ENCODE data around the gene PRKG1.
"Not testable (repeated sequence)": the region's sequence is repeated elsewhere in the genome, so short reads cannot be mapped to it uniquely, and the experiment has no call there.

The PRKG1 gene

DNA sequence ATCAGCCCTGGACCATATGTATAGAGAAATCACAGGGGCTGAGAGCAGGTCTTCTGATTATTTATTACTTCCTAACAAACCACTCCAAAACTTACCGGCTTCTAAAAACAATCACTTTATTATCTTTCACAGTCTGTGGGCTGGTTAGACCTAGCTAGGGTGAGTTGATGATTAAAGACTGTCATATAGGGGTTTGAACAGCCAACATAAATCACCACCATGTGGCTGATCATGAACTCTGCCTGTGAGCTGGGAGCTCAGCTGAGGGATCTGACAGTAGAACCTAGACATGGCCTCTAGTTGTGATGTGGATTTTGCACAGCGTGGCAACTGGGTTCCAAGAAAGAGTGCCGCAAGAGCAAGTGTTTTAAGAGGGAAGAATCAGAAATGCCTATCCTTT, 319.8 kb downstream of the PRKG1 start:
- no peak for DNase-seq

DNA sequence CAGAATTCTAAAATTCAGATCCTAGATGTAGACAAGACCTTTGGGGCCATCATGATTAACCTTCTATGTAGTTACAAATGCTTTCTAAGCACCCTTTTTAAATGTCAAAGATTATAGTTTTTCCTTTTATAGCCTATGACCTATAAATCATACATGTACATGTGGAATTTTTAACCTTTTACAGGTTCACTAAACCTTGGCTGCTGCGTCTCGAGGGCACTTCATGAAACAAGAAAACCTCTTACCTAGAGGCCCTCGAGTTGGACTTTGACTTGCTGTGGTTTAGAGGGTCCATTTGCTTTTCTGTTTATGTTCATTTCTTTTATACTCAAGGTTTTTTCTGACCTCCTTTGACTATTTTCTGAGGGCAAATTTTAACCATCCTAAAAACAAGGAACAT, 323.0 kb downstream of the PRKG1 start:
- no peak for DNase-seq

DNA sequence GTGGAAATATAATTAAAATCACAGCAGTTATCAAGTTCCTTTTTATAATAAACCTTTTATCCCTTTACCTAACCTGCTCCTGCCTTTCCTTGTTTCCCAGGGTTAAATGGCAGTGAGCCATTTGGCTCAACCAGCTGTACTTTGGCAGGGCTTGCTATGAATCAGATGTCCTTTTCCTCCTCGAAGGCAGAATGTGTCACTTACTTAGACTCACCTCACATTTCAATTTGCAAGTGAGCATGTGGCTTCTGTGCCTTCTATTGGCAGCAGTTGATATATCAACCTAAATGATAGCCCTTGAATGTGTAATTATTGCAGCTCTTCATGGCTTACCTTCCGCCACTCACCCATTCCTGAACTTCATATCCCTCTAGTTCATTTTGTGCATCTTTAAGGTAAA, 323.4 kb downstream of the PRKG1 start:
- no peak for DNase-seq

DNA sequence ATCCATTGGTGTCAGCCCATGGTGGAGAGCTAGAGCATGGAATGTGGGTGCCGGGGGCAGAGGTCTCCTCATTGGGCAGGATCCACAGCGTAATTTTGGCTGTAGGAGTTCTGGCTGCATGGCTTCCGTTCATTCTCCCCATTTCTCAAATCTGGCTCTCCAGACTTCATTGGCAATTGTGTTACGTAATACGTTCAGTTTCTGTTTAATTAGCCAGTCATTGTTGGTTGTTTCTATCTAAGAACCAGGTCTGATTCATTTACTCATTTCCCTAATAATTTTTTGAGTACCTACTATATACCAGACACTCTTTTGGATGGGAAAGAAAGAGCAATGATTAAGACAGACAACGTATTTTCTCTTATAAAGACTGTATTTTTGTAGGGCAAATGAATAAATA, 325.6 kb downstream of the PRKG1 start:
- DNase-seq = no peak

DNA sequence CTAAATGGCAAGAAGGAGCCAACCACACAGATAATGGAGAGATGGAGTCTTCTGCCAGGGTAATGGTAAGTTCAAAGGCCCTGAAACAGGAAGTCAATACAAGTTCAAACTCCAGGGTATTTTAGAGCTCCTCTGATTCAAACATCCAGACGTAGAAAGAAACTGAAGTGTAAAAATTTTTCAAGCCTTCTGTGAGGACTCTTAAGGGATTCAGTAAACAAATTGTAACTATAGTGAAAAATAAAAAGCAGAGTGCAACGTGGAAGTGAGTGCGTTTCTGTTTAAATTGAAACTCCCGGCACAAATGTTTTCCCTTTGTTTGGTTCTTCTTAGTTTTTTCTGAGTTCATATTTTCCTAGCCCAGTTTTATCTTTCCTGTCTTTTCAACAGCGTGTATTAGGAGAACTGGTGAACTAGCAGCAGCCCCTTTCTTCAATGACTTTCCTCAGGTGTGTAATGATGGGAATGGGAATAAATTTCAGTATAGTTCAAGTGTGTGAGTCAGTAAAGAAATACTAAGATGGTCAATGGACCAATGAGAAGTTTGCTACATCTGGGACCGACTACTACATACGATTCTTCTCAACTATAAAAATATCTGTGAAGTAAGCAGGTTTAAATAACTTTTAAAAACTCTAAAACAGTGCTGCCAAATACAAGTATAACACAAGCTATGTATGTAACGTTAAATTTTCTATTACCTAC, 326.3 kb downstream of the PRKG1 start:
- DNase-seq = no peak

DNA sequence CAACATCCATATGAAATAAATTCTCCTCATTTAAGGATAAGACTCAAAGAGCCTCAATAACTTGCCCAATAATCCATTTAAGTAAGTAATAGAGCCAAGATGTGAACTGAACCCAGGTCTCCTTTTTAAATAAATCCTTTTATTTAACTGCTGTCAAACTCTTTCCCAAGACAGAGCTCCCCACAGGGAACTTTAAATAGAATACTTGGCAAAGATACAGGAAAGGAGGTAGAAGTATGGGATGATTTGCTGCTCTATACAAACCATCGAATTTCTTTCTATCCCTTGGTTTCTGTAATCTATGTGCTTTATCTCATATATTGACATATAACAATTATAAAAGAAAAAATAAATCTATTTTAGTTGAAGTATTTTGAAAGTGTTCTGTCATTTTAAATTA, 329.2 kb downstream of the PRKG1 start:
- DNase-seq = no peak

DNA sequence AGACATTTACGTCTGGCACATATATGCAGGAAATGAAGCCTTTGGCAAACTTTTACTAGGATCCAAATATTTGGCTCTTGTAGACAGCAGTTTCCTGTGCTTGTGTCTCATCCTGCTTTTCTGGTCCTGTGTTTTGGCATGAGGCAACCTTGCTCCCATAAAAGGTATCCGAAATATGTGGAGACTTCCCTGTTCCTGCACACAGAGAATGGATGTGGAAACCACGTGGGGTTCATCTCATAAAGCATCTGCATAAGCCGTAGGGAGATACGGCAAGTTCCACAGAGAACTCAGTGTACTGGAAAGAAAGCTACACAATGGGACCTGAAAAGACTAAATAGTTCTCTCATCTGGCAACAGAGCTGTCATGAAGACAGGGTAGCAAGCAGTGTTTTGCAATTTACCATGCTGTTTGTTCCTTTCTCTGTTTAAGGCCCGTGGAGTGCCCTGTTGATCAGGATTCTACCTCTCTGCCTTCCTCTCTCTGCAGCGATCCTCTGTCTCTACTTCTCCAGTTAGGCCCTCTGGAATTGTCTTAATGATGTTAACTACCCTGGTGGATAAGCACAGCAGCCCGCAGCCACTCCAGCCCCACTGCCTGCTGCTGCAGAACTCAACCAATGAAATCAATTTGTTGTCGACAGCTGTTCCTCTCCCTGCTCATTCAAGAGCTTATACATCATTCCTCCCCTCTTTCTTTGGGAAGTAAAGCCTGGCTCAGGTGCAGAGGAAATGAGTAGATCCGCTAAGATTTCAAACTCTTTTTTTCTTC, 331.5 kb downstream of the PRKG1 start:
- no peak for DNase-seq

DNA sequence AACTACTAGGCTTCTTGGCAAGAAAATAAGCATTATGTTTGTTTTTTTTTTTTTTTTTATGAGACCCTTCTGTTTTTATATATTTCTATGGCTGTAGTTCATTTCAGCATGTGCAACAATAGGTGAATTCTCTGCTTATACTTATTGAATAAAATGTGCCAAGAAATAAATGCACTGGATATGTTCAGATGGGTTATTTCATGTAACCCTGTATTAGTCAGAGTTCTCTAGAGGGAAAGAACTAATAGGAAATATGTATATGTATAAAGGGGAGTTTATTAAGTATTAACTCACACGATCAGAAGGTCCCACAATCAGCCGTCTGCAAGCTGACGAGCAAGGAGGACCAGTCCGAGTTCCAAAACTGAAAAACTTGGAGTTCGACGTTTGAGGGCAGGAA, 332.3 kb downstream of the PRKG1 start:
- DNase-seq = no peak

DNA sequence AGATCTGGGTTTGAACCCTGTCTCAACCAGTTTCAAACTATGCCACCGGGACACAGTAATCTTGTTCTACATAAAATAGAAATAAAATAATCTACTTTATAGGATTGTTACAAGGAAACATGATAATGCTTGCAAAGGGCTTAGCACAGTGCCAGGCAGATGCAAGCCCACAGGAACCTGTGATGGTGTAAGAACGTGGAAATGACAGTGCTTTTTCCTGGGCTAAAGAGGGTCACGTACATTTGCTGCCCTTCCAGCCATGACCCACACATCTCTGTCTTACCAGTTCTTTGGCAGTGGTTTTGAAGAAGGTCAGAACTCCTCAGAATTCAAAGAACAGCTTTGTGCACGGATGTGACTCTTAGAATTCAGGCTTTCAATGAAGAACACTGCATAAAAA, 342.2 kb downstream of the PRKG1 start:
- no peak for DNase-seq

DNA sequence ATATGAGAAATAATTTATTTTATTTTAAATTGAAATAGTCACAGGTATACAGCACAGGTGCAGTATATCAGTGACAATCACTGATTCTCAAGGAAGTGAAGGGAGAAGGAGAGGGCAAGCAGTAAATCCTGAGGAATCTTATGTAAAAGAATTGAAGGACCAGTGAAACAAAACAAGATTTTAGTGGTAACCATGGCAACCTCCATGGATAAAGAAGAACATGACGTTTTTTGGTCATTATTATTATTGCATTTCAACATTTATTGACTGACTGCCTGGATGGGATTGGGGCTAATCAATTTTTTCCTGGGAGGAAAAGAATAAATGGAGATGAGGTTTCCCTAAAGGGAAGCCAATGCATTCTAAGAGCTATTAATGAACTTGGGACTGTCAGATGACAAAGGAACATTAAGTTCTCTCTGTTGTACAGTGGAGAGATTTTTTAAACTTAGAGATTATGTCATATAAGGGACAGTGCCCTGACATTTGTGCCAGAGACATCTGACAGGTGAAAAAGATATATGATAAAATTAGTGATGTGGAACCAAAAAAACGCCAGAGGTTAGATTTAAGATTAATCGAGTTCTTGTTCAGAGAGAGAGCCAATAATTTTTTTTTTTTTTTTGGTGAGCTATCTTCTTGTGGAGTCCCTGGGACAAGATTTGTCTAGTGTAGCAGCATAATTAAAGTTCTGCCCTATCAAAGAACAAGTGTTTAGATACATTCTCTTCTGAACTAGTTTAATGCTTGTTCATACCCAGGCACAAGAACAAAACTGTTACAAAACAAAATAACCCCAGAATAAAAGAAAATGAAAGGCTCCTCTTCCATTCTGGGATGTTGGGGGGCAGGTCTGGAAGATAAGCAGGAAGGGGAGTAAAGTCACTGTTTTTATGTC, 345.2 kb downstream of the PRKG1 start:
- no peak for DNase-seq

DNA sequence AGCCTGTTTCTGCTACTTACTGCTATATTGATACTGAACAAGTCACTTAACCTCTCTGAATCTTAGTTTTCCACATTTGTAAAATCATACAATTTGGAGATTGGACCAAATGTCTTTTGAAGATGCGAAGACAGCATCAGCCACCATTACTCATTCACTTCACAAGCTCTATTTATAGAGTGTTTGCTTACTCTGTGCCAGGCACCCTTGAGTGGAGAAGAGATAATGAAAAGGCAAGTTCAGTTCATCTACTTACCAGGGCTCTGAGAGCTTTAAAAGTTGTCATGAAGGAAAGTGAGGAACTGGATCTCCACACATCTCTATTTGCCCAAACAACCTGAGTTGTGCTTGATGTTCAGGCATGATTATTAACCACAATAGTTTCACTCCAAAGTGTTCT, 347.6 kb downstream of the PRKG1 start:
- no peak for DNase-seq

DNA sequence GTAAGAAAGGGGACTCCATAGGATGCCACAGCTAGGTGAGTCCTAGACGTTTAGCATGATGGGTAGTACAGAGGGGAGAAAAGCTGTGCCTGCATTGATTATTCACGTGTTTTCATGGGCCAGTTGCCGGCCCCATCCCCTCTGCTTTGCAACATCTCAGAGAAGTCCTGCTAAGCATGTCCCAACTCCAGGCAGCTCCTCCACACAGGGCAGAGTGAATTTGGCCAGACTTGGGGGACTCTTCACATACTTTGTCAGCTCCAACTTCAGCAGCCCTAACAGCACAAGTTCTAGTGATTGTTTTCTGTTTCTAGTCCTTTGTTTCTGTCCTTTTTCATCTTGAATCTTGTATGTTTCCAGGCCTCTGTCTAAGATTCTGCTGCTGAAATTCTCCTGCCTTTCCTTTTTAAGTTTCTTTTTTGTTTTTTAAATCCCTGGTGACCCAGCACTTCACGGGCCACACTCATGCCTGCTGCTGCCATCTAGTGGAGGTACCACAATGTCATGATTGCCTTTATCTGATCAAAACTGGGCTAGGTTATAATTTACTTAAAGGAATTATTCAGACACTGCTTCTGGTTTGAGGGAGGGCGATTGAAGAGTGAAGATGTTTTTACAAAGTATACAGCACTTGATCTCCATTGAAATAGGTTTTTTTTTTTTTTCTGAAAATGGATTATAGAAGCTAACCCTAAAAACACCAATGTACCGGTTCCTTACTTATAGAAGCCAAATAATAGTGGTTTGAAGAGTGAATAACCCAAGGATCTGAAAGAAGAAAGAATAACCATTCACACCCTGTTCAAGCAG, 348.2 kb downstream of the PRKG1 start:
- peak in 1 of 2 donors; percentile 40 for DNase-seq

DNA sequence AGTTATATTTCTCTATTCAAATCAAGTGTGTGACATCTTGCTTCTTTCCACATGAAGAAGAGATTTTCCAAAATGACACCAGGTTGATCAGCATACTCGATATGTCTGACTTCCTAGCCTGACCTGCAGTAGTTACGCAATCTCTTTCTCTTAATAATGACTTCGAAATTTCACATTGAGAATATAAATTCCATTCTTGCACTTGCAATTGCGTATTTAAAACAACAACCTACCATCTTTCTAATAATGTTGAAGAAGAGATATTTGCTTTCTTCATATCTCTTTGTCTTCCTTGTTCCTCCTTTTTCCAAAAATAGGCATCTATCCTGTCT, 348.8 kb downstream of the PRKG1 start:
- no peak for DNase-seq

DNA sequence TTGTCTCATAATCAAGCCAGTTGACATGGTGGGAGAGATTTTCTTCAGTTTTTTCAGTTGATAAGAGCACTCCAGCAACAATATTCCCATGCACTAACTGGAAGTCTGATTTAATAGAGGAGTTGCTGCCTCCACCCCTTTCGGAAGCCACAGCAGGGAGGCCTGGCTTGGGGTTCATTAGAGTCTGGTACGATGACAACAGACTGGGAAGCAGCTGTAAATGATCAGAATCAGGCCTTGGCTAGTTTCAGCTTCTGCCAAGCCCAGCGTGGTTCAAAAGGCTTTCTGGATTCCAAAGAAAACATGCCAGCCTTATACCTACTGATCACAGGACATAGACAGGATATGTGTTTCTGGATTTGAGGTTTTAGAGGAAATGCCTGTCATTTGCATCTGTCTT, 351.1 kb downstream of the PRKG1 start:
- no peak for DNase-seq

DNA sequence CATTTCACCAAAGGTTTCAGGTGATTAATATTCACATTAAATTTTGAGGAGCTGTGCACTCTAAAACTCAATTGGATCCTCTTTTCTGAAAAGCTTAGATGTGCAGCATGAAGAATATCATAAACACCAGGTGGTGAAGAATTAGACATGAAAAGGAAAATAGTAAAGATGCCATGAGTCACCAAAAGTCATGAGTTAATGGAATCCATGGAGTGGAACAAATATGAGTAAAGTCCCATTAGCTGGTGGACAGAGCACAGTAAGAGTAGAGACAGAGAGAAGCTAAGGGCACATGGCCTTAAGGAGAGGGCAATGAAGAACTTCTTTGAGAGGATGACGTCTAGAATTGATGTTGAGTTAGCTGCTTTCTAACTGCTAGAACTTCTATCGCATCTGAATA, 353.5 kb downstream of the PRKG1 start:
- DNase-seq = no peak

DNA sequence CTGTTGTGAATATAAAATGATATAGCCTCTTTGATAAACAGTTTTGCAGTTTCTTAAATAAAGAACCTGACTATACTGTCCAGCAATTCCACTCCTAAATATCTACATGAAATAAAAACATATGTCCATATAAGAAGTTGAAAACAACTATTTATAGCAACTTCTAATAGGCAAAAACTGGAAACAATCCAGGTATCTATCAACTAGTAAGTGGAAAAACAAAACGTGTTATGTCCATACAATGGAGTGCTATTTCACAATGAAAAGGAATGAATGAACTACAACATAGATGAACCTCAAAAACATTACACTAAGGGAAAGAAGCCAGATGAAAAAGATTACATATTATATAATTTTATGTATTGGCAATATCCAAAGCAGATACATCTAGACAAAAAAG, 356.2 kb downstream of the PRKG1 start:
- no peak for DNase-seq

DNA sequence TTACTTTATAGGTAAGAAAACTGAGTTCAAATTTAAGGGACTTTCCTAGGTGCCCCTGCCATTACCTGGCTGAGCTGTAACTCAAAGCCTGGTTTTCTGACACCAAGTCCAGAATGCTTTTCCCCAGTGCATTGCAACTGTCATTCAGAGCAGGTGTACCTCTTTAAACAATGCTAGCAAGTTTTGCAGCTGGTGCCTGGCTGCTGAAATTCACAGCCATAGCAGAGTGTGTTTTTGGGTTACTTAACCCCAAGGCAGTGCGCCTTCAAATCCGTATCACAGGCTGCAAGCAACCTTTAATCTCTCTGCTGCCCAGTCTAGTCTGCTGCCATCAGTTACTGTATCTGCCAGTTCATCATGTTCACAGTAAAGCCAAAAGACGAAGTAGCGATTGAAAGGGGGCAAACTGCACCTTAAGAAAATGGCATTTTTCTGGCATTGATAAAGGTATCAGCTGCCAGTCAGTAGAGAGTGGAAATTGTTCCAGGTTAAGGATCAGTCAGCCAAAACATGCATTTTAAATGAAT, 359.7 kb downstream of the PRKG1 start:
- DNase-seq = no peak

DNA sequence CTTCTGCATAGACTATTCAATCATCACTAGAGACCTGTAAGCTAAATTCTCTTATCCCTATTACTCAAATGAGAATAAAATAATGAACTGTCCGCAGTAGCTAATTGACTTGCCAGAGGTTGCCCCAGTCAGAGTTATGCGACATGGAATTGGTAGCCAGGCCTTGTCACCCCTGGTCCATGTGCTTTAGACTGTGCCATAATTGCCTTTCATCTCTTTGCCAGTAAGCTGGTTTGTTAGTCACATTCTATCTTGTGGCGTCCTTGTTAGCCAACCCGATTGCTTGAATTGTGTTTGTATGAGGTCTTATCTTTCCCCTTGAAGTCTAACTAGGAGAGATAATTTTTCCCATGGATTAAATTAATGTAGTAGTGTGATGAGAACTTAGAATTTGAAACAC, 362.5 kb downstream of the PRKG1 start:
- no peak for DNase-seq

DNA sequence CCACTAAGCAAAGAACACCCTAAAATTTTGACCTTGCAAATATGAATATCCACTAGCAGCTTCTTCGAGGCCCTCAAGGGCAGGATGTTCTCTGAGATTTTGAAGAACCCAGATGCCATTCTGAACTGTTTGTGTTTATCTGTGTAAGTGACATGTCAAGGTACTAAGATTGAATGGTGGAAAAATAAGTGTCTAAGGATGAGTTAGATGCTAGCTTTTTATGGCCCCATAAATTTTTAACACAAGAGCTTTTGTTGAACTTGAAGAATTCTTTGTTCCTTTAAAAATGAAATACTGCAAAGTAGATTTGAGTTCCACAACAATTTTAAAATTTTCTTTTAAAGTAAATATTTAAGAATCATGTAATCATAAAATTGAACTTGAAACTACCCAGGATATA, 365.4 kb downstream of the PRKG1 start:
- no peak for DNase-seq

DNA sequence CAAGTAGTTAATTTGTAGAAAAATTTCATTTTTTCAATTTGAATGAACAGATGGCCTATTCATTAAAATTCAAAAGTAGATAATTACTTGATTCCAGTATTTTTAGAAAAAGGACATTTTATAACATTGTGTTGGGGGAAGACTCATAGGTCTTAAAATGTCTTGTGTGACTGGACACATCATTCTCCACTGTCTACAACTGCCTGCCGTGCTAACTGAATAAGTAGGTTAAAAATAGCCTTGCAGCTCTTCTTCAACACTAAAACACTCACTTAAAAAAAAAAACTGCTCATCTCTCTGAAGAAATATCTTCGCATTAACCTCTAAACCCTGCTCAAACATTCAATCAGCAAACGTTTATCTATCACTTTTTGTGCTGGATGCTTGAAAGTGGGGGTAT, 371.3 kb downstream of the PRKG1 start:
- DNase-seq = no peak

DNA sequence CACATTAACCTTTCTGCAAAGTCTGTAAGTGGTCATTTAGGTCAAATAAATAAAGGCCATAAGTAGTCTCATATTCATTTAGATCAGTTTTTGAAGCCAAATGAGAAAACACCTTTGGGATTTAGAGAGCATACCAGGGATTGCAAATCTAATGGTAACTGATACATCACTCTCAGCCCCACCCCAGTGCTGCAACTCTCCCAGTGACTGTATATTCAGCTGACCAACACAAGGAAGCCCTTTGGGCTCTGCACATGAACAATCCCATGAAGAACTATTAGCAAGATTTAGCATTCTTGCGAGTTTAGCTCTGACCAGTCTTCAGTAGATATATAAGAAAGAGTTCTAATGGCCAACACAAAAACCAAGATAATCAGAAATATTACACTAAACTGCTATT, 372.8 kb downstream of the PRKG1 start:
- DNase-seq = no peak

DNA sequence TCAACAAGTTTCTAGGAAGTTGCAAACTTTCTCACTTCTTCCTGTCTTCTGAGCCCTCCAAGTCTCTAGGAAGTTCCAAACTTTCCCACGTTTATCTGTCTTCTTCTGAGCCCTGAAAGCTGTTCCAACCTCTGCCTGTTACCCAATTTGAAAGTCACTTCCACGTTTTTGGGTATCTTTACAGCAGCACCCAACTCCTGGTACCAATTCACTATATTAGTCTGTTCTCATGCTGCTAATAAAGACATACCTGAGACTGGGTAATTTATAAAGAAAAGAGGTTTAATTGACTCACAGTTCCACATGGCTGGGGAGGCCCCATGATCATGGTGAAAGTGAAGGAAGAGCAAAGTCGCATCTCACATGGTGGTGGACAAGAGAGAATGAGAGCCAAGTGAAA, 381.5 kb downstream of the PRKG1 start:
- DNase-seq = not testable (repeated sequence)

DNA sequence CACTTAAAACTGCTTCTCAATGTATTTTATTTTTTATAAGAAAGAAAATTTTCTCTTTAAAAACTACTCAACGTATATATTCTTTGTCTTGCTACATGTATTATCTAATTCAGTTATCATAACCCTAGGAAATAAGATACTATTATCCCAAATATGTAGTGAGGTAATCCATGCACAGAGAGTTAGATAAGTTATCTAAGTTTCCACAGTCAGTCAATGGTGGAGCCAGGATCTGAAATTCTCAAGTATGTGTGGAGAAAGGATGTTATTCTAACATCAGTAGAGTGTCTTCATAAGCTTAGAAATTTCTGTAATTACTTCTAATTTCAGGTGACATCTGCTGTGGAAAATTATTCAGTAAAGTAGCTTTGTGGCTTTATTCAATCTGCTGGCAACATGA, 385.2 kb downstream of the PRKG1 start:
- no peak for DNase-seq
